NCI-H345 treated with DMSO at 0.1 percent for 48 hours (cell line): Measurements from ENCODE around the gene PABPN1L.
"Not testable (repeated sequence)": the region's sequence is repeated elsewhere in the genome, so short reads cannot be mapped to it uniquely, and the experiment has no call there.

ENCODE experiments used
- DNase-seq: peaks from one replicate; lab custom pipeline; 2025; ENCODE audit not compliant: unreplicated experiment; lab: John Stamatoyannopoulos, UW

The PABPN1L gene

GRCh38 chr16:88833086-88833485 is 33.4 kb downstream of the PABPN1L start:
- no peak for DNase-seq

- DNase-seq: no peak
These were observed 34.6 kb downstream of the PABPN1L start for GRCh38 chr16:88831838-88832237.

GRCh38 chr16:88830783-88831182 is 35.7 kb downstream of the PABPN1L start:
- DNase-seq: no peak

- no peak for DNase-seq
These were observed 36.2 kb downstream of the PABPN1L start for GRCh38 chr16:88830258-88830657.

- DNase-seq: no peak
These were observed 37.7 kb downstream of the PABPN1L start for GRCh38 chr16:88828711-88829110.

GRCh38 chr16:88827727-88828126 is 38.7 kb downstream of the PABPN1L start:
- DNase-seq: no peak

- no peak for DNase-seq
These were observed 40.2 kb downstream of the PABPN1L start for GRCh38 chr16:88826070-88826840.

GRCh38 chr16:88825146-88825545 is 41.3 kb downstream of the PABPN1L start:
- DNase-seq: no peak

GRCh38 chr16:88824256-88825077 is 42.0 kb downstream of the PABPN1L start:
- DNase-seq: no peak

GRCh38 chr16:88823646-88824045 is 42.8 kb downstream of the PABPN1L start:
- not testable (repeated sequence) for DNase-seq

GRCh38 chr16:88822281-88823040 is 44.0 kb downstream of the PABPN1L start:
- no peak for DNase-seq

- no peak for DNase-seq
These were observed 45.2 kb downstream of the PABPN1L start for GRCh38 chr16:88821168-88821850.

GRCh38 chr16:88820385-88821025 is 46.0 kb downstream of the PABPN1L start:
- DNase-seq: no peak

GRCh38 chr16:88819126-88819525 is 47.3 kb downstream of the PABPN1L start:
- no peak for DNase-seq

- DNase-seq: no peak
These were observed 47.9 kb downstream of the PABPN1L start for GRCh38 chr16:88818575-88818874.

- DNase-seq: no peak
These were observed 48.5 kb downstream of the PABPN1L start for GRCh38 chr16:88817785-88818574.

- DNase-seq: no peak
These were observed 49.5 kb downstream of the PABPN1L start for GRCh38 chr16:88816736-88817535.

- no peak for DNase-seq
These were observed 50.4 kb downstream of the PABPN1L start for GRCh38 chr16:88815901-88816589.
